Measurements from ENCODE around the gene SH3RF3.

DNA sequence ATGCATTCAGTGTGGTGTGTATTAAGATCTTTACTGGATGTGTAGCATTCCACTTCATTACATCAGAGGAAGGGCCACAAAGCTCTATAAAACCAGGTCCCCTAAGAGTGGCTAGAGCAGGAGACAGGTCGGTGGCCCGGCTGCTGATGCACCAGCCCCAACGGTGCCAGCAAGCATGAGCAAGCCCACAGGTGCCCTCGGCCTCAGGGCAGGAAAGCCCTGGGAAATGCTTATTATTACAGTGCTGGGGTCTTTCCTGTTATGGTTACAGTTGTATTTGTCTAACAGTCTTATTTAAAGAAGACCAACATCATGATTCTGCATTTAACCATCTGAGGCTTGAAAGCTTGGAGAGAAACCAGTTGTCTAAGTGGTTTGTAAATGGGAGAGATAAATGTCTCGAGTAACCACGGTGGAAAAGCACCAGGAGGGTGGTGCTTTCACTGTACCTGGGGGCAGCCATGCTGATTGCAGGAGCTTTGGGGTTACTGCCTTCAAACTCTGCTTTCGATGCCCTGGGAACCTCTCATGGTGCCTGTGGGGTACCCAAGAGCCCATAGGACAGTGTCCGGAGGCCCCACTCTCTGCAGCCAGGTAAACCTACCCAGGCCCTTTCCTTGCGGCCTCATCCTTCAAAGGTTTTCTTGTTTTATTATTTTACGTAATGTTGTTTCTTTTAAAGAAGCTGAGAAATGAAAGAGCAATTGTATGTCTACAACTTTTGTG lies 133.1 kb downstream of the SH3RF3 start:
- TF ChIP-seq TAF1 (IDR thresholded peaks at IDR 0.05; ENCODE audit: low read depth, low read length), result no peak
- TF ChIP-seq POLR2A (IDR thresholded peaks at IDR 0.05; ENCODE audit: low read depth, low read length), result no peak
- no peak for TF ChIP-seq POLR2AphosphoS5 (IDR thresholded peaks at IDR 0.05; ENCODE audit: low read depth, low read length)
- no peak for TF ChIP-seq PAX5 (IDR thresholded peaks at IDR 0.05; ENCODE audit: insufficient read depth, low read length, severe bottlenecking)
